ENCODE data around the gene ESPN.

ESPN gene

DNA sequence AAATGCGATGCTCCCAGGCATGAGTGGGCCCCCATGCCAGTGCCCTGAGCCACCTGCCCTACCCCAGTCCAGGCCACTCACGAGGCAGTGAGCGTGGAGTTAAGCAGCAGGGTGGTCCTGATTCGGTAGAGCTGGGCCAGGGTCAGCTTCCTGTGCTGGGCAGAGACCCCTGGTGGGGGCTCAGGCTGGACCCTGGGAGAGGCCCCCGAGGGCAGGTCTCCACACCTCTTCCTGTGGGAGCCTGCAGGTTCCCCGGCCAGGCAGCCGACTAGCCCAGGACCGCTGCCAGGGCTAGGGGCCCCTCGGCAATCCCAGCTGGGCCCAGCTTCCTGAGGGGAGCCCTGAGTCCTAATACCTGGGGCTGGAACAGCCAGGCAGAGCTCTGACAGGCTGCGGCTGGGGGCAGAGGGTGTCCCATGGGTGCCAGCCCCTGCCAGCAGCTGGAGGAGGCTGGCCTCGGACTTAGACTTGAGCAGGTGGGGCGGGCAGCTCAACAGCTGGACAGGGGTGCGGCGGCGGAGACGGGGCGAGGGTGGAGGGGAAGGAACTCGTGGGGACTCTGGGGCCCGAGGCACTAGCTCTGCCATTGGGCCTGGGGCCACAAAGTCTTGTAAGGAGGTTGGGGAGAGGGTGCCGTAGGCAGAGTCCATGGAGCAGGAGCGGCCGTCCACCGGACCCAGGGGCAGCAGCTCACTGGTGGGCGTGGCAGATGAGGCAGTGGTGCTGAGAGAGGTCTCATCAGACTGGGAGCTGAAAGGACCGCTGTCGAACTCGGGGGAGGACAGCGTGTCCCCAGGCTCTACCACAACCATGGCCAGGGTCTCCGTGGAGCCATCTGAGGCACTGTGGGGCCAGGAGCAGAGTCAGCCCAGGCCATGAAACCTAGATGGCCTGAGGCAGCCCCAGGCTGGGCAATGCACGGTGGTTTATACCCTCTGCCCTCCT is 43.4 kb downstream of the ESPN start:
- Histone ChIP-seq H3K36me3 (no peaks in the 10 kb centered on the region), H3K4me1 (no peaks in the 10 kb centered on the region), H3K9me3 (no peaks in the 10 kb centered on the region), H3K4me3 (ENCODE audit: low read depth, low read length) (no peak overlapping the region), H3K27me3 (no peaks in the 10 kb centered on the region)
- TF ChIP-seq, protein P1, sequence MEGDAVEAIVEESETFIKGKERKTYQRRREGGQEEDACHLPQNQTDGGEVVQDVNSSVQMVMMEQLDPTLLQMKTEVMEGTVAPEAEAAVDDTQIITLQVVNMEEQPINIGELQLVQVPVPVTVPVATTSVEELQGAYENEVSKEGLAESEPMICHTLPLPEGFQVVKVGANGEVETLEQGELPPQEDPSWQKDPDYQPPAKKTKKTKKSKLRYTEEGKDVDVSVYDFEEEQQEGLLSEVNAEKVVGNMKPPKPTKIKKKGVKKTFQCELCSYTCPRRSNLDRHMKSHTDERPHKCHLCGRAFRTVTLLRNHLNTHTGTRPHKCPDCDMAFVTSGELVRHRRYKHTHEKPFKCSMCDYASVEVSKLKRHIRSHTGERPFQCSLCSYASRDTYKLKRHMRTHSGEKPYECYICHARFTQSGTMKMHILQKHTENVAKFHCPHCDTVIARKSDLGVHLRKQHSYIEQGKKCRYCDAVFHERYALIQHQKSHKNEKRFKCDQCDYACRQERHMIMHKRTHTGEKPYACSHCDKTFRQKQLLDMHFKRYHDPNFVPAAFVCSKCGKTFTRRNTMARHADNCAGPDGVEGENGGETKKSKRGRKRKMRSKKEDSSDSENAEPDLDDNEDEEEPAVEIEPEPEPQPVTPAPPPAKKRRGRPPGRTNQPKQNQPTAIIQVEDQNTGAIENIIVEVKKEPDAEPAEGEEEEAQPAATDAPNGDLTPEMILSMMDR (IDR thresholded peaks at IDR 0.05; ENCODE audit: low read depth, low read length): no peak
- no peak for DNase-seq

DNA sequence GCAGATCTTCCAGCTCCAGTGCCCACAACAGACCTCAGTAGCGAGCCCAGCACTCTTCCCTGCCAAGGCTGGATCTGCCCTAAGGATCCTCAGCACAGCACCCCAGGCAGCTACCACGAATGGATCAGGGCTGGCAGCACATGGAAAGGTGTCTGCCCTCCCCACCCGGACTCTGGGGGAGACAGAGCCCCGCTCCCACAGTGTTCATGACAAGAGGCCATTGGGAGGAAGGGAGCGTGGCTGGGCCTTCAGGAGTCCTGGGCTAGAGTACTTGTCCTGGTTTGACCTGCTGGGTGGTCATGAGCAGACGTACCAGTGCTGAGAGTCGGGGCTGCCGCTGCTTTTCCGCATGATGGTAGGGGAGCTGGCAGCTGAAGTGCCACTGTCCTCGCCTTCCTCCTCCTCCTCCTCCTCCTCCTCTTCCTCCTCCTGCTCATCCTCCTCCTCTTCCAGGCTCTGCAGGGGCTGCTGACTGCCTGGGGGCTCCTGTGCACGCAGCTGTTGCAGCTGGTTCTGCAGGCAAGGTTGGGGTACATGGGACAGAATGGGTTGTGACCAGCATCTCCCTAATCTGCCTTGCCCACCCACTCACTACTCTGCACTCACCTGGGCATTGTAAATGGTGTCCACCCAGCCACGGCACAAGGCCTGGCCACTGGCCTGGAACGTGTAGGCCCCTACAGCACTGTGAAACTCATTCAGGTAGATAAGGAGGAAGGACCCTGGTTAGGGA is 44.3 kb downstream of the ESPN start:
- no peaks in the 10 kb centered on the region for H3K36me3 ChIP-seq
- no peak for DNase-seq
- H3K4me3 ChIP-seq (ENCODE audit: low read depth, low read length): no peak overlapping the region
- no peaks in the 10 kb centered on the region for H3K9me3 ChIP-seq
- TF ChIP-seq, protein P1 (IDR thresholded peaks at IDR 0.05; ENCODE audit: low read depth, low read length): no peak
- H3K27me3 ChIP-seq: no peaks in the 10 kb centered on the region
- H3K4me1 ChIP-seq: no peaks in the 10 kb centered on the region

DNA sequence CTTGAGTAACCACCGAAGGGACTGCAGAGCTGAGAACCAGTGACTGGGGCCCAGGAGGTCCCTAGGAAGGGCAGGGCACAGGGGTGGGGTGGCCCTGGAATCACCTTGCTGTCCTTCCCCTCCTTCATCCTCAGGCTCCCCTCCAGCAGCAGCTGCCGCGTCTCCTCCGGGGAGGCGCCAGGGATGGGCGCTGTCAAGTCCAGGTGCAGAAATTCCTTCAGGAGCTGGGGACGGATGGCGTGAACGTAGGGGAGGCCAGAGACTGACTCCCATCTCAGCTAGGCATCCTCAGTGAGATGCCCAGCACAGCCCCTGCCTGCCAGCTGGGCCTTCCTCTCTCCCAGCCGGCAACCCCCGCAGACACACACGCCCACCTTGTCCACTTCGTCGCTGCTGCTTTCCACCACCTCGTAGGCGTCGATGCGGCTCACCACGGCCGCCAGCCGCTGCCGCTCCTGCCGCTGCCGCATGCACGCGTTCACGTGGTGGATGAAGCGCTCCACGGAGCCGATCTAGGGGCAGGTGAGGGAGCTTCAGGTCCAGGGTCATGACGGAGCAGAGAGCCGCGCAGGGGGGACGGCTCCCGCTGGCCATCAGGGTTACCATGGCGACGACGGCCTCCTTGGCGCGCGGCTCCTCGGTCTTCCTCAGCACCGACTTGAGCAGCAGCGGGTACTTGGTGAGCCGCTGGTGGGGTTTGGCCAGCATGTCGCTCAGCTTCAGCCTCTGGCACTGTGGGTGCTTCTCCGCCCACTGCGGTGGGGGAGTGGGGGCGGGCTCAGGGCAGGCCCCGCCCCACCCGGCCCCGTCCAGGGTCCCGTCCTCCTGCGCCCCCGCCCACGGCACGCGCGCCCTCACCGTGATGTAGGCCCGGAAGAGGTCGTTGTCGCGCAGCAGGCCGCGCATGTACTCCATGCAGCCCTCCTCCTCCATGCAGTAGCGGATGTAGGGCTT is 45.8 kb downstream of the ESPN start:
- no peak for DNase-seq
- Histone ChIP-seq H3K9me3 (no peaks in the 10 kb centered on the region), H3K36me3 (no peaks in the 10 kb centered on the region), H3K27me3 (no peaks in the 10 kb centered on the region), H3K4me1 (no peaks in the 10 kb centered on the region), H3K4me3 (ENCODE audit: low read depth, low read length) (no peak overlapping the region)
- TF ChIP-seq, protein P1 (IDR thresholded peaks at IDR 0.05; ENCODE audit: low read depth, low read length): no peak

DNA sequence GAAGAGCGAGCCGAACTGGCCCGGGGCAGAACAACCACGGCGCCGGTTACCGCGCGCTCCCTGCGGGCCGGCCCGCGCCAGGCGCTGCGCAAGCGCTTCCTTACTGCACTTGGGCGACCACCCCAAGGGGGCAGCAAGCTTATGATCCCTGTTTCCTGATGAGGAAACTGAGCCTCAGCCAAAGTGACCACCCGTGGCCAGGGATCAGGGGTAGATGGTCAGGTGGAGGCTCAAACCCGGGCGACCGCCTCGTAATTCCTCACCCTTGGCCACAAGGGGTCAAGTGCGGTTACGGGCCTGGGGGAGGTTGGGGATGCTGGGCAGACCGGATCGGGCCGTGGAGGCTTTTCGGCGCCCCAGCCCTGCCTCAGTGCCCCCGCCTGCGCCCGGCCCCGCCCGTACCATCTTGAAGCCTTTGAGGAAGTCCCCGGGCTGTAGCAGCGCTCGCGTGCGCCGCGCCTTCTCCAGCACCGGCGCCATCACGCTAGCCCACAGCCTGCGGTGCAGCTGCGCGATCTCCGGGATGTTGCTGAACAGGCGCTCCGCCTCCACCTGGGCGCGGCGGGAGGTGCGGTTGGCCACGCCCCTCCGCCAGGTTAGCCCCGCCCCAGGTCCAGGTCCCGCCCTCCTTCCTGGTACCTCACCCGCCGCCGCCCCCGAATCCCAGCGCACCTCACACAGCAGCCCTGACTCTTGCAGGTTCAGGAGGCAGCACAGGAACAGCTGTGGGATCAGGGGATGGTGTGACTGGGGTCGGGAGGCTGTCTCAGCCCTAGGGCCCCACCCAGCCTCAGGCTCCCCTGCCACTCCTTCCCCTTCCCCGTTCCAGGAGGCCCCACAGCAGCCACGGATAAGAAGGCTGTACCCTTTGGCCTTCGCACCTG is 46.8 kb downstream of the ESPN start:
- H3K36me3 ChIP-seq: no peaks in the 10 kb centered on the region
- DNase-seq: no peak
- no peaks in the 10 kb centered on the region for H3K4me1 ChIP-seq
- no peaks in the 10 kb centered on the region for H3K27me3 ChIP-seq
- TF ChIP-seq, protein P1 (IDR thresholded peaks at IDR 0.05; ENCODE audit: low read depth, low read length): no peak
- H3K4me3 ChIP-seq (ENCODE audit: low read depth, low read length): no peak overlapping the region
- H3K9me3 ChIP-seq: no peaks in the 10 kb centered on the region

DNA sequence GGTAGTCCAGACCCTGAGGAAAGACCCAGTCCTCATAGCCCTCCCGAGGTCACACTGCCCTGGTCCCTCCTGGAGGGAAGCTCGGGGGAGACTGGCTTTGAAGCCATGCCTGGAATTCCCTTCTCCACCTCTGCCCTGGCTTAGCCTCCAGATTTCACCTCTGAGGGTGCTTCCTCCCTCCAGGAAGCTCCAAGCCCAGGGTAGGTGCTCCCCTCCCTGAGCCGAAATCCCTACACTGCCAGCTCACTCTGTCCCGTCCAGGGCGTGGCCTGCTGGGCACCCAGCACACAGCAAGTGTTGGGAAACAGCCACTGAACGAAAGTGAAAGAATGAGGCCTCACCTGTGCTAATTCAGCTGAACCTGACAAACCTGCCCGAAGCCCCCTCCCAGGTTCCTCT is 47.4 kb downstream of the ESPN start:
- TF ChIP-seq, protein P1 (IDR thresholded peaks at IDR 0.05; ENCODE audit: low read depth, low read length): no peak
- H3K4me3 ChIP-seq (ENCODE audit: low read depth, low read length): no peak overlapping the region
- H3K36me3 ChIP-seq: no peaks in the 10 kb centered on the region
- DNase-seq: no peak
- no peaks in the 10 kb centered on the region for H3K9me3 ChIP-seq
- no peaks in the 10 kb centered on the region for H3K27me3 ChIP-seq
- no peaks in the 10 kb centered on the region for H3K4me1 ChIP-seq

All from BE2C (cell line).